ENCODE data around the gene HBS1L.

The HBS1L gene

GRCh38 chr6:135054569-135055498 lies at the start of gene HBS1L:
TSS of gene HBS1L (minus strand) at chr6:135054822. CDS start at chr6:135054691, 131 bp downstream.
- peak; percentile 75 for DNase-seq

- DNase-seq: no peak
These were observed 49.6 kb upstream of the HBS1L start for GRCh38 chr6:135104199-135104598.

GRCh38 chr6:135102191-135102590 lies 47.6 kb upstream of the HBS1L start:
- no peak for DNase-seq

GRCh38 chr6:135097172-135097571 lies 42.5 kb upstream of the HBS1L start:
- DNase-seq: no peak

GRCh38 chr6:135096403-135097130 lies 41.9 kb upstream of the HBS1L start:
- no peak for DNase-seq

GRCh38 chr6:135095716-135096115 lies 41.1 kb upstream of the HBS1L start:
- no peak for DNase-seq

- DNase-seq: no peak
These were observed 39.8 kb upstream of the HBS1L start for GRCh38 chr6:135094403-135094821.

- DNase-seq: no peak
These were observed 39.0 kb upstream of the HBS1L start for GRCh38 chr6:135093578-135093977.

- DNase-seq: no peak
These were observed 38.1 kb upstream of the HBS1L start for GRCh38 chr6:135092724-135093123.

GRCh38 chr6:135090819-135091218 lies 36.2 kb upstream of the HBS1L start:
- DNase-seq: no peak

- no peak for DNase-seq
These were observed 35.3 kb upstream of the HBS1L start for GRCh38 chr6:135089901-135090300.

GRCh38 chr6:135088818-135089809 lies 34.5 kb upstream of the HBS1L start:
- DNase-seq: no peak

GRCh38 chr6:135088281-135088680 lies 33.7 kb upstream of the HBS1L start:
- no peak for DNase-seq

GRCh38 chr6:135087803-135088202 lies 33.2 kb upstream of the HBS1L start:
- DNase-seq: no peak

GRCh38 chr6:135087403-135087802 lies 32.8 kb upstream of the HBS1L start:
- no peak for DNase-seq

- DNase-seq: no peak
These were observed 31.8 kb upstream of the HBS1L start for GRCh38 chr6:135086414-135086764.

- DNase-seq: no peak
These were observed 31.2 kb upstream of the HBS1L start for GRCh38 chr6:135085700-135086413.

GRCh38 chr6:135084916-135085269 lies 30.3 kb upstream of the HBS1L start:
- DNase-seq: no peak

- no peak for DNase-seq
These were observed 29.6 kb upstream of the HBS1L start for GRCh38 chr6:135084001-135084915.

GRCh38 chr6:135081966-135082365 lies 27.3 kb upstream of the HBS1L start:
- no peak for DNase-seq

- no peak for DNase-seq
These were observed 20.4 kb upstream of the HBS1L start for GRCh38 chr6:135075018-135075417.
